PC-3 (cell line): ENCODE data around the gene NME4. TPM values are rescaled to one million over a fixed set of nuclear protein-coding genes. Genes with fewer than 3 reads are reported as not detected.

Experiments
- ATAC-seq: fragments of 200-7000 bp; cut with Tn5 transposase; 2 replicates; pipeline ENCODE4 v1.9.1; 2020; ENCODE audit warnings: mild to moderate bottlenecking, moderate library complexity
- BruUV-seq: library from RNA; stranded (reverse); fragments of 400-500 nt; replicated peaks from 2 replicates; lab custom pipeline; 2021; lab: Mats Ljungman, UMichigan
- CTCF ChIA-PET: fragments of 300-600 bp; sonication (Branson Sonifier 250); formaldehyde crosslinking; loops from one replicate; lab custom pipeline; 2022; ENCODE audit warnings: antibody characterized with exemption; lab: Charles Lee
- POLR2A ChIA-PET: fragments of 300-600 bp; sonication (Branson Sonifier 250); formaldehyde crosslinking; loops from one replicate; lab custom pipeline; 2022; ENCODE audit warnings: antibody characterized with exemption; ENCODE audit not compliant: unreplicated experiment; lab: Charles Lee
- DNase-seq: peaks from one replicate; pipeline ENCODE4 v3.0.0-alpha.2; 2015
- H2AFZ ChIP-seq: fragments of 300-600 bp; sonication (generic); 2 replicates; pipeline ENCODE4 v1.6.0; 2016; ENCODE audit warnings: antibody characterized with exemption, low read length
- H3F3A ChIP-seq: fragments of 300-600 bp; sonication (generic); one replicate; pipeline ENCODE4 v1.6.0; 2017; ENCODE audit warnings: antibody characterized with exemption, low read length, control low read depth, mild to moderate bottlenecking; ENCODE audit not compliant: unreplicated experiment
- H3K27ac ChIP-seq: fragments of 300-600 bp; sonication (generic); 2 replicates; pipeline ENCODE4 v1.5.1; 2016; ENCODE audit warnings: mild to moderate bottlenecking, low read length
- H3K27me3 ChIP-seq: fragments of 300-600 bp; sonication (generic); 2 replicates; pipeline ENCODE4 v1.6.1; 2016; ENCODE audit warnings: low read length, mixed read lengths
- H3K36me3 ChIP-seq: fragments of 300-600 bp; sonication (generic); 2 replicates; pipeline ENCODE4 v1.6.1; 2016; ENCODE audit warnings: low read depth, mixed run types, low read length, mixed read lengths
- H3K4me1 ChIP-seq: fragments of 300-600 bp; sonication (generic); 2 replicates; pipeline ENCODE4 v1.5.1; 2016; ENCODE audit warnings: low read length; ENCODE audit not compliant: insufficient read depth
- H3K4me2 ChIP-seq: fragments of 300-600 bp; sonication (generic); 2 replicates; pipeline ENCODE4 v1.6.0; 2016; ENCODE audit warnings: low read length
- H3K4me3 ChIP-seq: fragments of 300-600 bp; sonication (generic); 2 replicates; pipeline ENCODE4 v1.5.1; 2016; ENCODE audit warnings: mild to moderate bottlenecking, low read length, mixed read lengths
- H3K79me2 ChIP-seq: fragments of 300-600 bp; sonication (generic); 2 replicates; pipeline ENCODE4 v1.6.1; 2017; ENCODE audit warnings: low read length, mixed read lengths
- H3K9ac ChIP-seq: fragments of 300-600 bp; sonication (generic); 2 replicates; pipeline ENCODE4 v1.6.0; 2016; ENCODE audit warnings: mild to moderate bottlenecking, low read length
- H3K9me2 ChIP-seq: fragments of 300-600 bp; sonication (generic); replicated peaks from 2 replicates; pipeline ENCODE4 v1.6.1; 2016; ENCODE audit warnings: mixed run types, low read length, mixed read lengths
- H3K9me3 ChIP-seq: fragments of 300-600 bp; sonication (generic); 2 replicates; pipeline ENCODE4 v1.6.1; 2016; ENCODE audit warnings: low read length, mixed read lengths
- H4K20me1 ChIP-seq: fragments of 300-600 bp; sonication (generic); 2 replicates; pipeline ENCODE4 v1.6.1; 2016; ENCODE audit warnings: low read length, mixed read lengths
- CTCF ChIP-seq: fragments of 300-600 bp; sonication (generic); conservative IDR thresholded peaks from 2 replicates; pipeline ENCODE4 v1.5.1; 2017; ENCODE audit warnings: antibody characterized with exemption, low read depth, mild to moderate bottlenecking, low read length
- EZH2 ChIP-seq: fragments of 300-600 bp; sonication (generic); IDR thresholded peaks from one replicate; pipeline ENCODE4 v1.6.1; 2017; ENCODE audit warnings: antibody characterized with exemption, mild to moderate bottlenecking, low read length; ENCODE audit not compliant: unreplicated experiment
- EZH2phosphoT487 ChIP-seq: fragments of 300-600 bp; sonication (generic); IDR thresholded peaks from 2 replicates; pipeline ENCODE4 v1.6.1; 2018; ENCODE audit warnings: mild to moderate bottlenecking, antibody characterized with exemption, low read length, borderline replicate concordance
- intact Hi-C: fragments of 100-400 bp; cut with micrococcal nuclease; formaldehyde crosslinking; loops from 2 replicates; pipeline ENCODE4 v1.9.0; 2023
- total RNA-seq: library from RNA; depleted of rRNA; stranded (reverse); fragments of >200 nt; gene quantifications from 2 replicates; pipeline ENCODE4 v1.2.3, GENCODE V29; 2014

NME4 gene
- total RNA-seq, 1 experiment from 2014 or later: 182 TPM

- peak overlapping the region; percentile 31; the same call in 1 of the 2 replicates for H3K9ac ChIP-seq
- H3K4me1 ChIP-seq: peaks cover 23% of the 10 kb centered on the region
- H3K4me3 ChIP-seq: peak overlapping the region; percentile 80
- DNase-seq (no peak), ATAC-seq (no peak; the same call in 1 of the 2 replicates)
- BruUV-seq: no TSS peak
- no peaks in the 10 kb centered on the region for H3F3A ChIP-seq
- H3K9me2 ChIP-seq: no peaks in the 10 kb centered on the region
- peak overlapping the region; percentile 89 for H3K4me2 ChIP-seq
- no peaks in the 10 kb centered on the region for H3K36me3 ChIP-seq
- intact Hi-C loops: no loop called here
- H3K9me3 ChIP-seq: no peaks in the 10 kb centered on the region
- no peak overlapping the region for H3K27ac ChIP-seq
- no peaks in the 10 kb centered on the region for H3K27me3 ChIP-seq
- POLR2A ChIA-PET: no interaction called here
- CTCF ChIA-PET: no interaction called here
- peaks cover 17% of the 10 kb centered on the region for H3K79me2 ChIP-seq
- peaks cover 6% of the 10 kb centered on the region; the same call in 1 of the 2 replicates for H4K20me1 ChIP-seq
- no peak for TF ChIP-seq EZH2
- no peak for TF ChIP-seq EZH2phosphoT487
- TF ChIP-seq CTCF: no peak
- H2AFZ ChIP-seq: peak overlapping the region; percentile 59; the same call in 1 of the 2 replicates
These were observed 29.3 kb downstream of the NME4 start for GRCh38 chr16:426115-426905.

- intact Hi-C loops: no loop called here
- no peaks in the 10 kb centered on the region for H3F3A ChIP-seq
- no peak overlapping the region; the same call in 1 of the 2 replicates for H3K9ac ChIP-seq
- peak overlapping the region; percentile 80 for H3K4me3 ChIP-seq
- H3K27ac ChIP-seq: no peak overlapping the region
- ChIA-PET POLR2A (no interaction called here), CTCF (no interaction called here)
- H3K4me2 ChIP-seq: peak overlapping the region; percentile 89
- peaks cover 17% of the 10 kb centered on the region for H3K79me2 ChIP-seq
- H3K4me1 ChIP-seq: peaks cover 23% of the 10 kb centered on the region
- DNase-seq: no peak
- peaks cover 6% of the 10 kb centered on the region; the same call in 1 of the 2 replicates for H4K20me1 ChIP-seq
- ATAC-seq: no peak
- no peaks in the 10 kb centered on the region for H3K9me2 ChIP-seq
- H3K36me3 ChIP-seq: no peaks in the 10 kb centered on the region
- H3K9me3 ChIP-seq: no peaks in the 10 kb centered on the region
- no peak for TF ChIP-seq EZH2
- no peak for TF ChIP-seq CTCF
- no peak for TF ChIP-seq EZH2phosphoT487
- no TSS peak for BruUV-seq
- H3K27me3 ChIP-seq: no peaks in the 10 kb centered on the region
- peak overlapping the region; percentile 59 for H2AFZ ChIP-seq
These were observed 29.9 kb downstream of the NME4 start for GRCh38 chr16:426906-427249.

GRCh38 chr16:427250-427649 lies 30.3 kb downstream of the NME4 start:
- Histone ChIP-seq H3K27ac (no peak overlapping the region), H3K9ac (no peak overlapping the region), H4K20me1 (peaks cover 6% of the 10 kb centered on the region; the same call in 1 of the 2 replicates), H3K79me2 (peaks cover 17% of the 10 kb centered on the region), H3K4me2 (peak overlapping the region; percentile 89), H2AFZ (peak overlapping the region; percentile 59), H3F3A (no peaks in the 10 kb centered on the region), H3K36me3 (no peaks in the 10 kb centered on the region), H3K27me3 (no peaks in the 10 kb centered on the region), H3K4me1 (peaks cover 23% of the 10 kb centered on the region), H3K9me3 (no peaks in the 10 kb centered on the region), H3K4me3 (peak overlapping the region; percentile 80), H3K9me2 (no peaks in the 10 kb centered on the region)
- intact Hi-C loops: no loop called here
- ATAC-seq: no peak
- ChIA-PET CTCF (no interaction called here), POLR2A (no interaction called here)
- DNase-seq: no peak
- TF ChIP-seq EZH2phosphoT487: no peak
- TF ChIP-seq CTCF: no peak
- TF ChIP-seq EZH2: no peak
- TSS peak; percentile 65 for BruUV-seq
